Raji (cell line): Measurements from ENCODE around the gene CXADR.
A peak's percentile ranks its signal among the peaks of the same experiment; 100 is the strongest.

Experiments used
- POLR2A ChIP-seq: IDR thresholded peaks from 2 replicates; pipeline ENCODE4 v1.6.1; 2011; ENCODE audit warnings: low read depth, low read length, control low read depth; ENCODE audit not compliant: insufficient read depth

CXADR gene

GRCh38 chr21:17609681-17610080 lies 96.8 kb downstream of the CXADR start:
- no peak for TF ChIP-seq POLR2A

DNA sequence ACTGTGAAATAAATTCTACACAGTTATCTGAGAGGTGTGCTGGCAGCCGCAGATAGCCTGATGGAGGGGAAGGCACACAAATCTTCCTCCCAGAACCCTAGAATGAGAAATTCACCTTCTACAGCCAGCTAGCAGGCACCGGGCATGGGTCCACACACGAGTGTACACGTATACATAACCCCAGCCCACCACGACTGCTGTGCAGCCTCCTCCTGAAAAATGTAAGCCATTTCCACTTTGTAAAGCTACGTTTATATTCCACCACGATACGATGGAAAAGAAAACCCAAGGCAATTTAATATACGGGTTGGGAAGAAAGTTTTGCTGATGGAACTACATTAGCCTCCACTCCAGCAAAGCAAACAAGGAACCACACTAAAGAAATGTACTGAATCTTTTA lies 98.1 kb downstream of the CXADR start:
- TF ChIP-seq POLR2A = no peak

DNA sequence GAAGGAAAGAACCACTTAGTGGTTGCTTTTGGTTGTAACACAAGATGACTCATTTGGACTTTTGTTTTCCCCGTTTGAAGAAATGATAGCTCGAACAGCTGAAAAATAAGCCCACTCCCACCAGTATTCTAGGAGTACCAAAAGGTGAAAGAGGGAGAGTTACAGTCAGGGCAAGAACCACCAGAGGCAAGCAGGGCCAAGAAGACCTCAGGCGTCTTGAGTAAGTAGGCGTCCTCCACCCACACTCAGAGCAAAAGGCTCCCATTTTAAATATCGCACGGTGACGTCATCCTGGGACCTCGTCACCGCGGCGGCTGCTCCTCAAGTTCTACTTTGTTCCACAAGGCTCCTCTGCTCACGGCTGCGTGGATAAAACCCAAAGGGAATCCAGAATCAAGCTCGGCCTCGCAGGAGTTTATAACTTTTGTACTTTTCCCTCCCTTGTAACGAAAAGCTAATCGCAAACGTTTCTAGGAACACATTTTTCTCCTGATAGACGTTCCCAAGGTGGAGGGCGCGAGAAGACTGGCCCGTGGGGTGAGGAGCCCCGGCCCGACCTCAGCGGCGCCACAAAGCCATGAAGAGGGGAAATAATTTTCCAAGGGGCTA lies 98.7 kb downstream of the CXADR start:
- no peak for TF ChIP-seq POLR2A

- TF ChIP-seq POLR2A = no peak
These were observed 99.3 kb downstream of the CXADR start for GRCh38 chr21:17612023-17612564.

DNA sequence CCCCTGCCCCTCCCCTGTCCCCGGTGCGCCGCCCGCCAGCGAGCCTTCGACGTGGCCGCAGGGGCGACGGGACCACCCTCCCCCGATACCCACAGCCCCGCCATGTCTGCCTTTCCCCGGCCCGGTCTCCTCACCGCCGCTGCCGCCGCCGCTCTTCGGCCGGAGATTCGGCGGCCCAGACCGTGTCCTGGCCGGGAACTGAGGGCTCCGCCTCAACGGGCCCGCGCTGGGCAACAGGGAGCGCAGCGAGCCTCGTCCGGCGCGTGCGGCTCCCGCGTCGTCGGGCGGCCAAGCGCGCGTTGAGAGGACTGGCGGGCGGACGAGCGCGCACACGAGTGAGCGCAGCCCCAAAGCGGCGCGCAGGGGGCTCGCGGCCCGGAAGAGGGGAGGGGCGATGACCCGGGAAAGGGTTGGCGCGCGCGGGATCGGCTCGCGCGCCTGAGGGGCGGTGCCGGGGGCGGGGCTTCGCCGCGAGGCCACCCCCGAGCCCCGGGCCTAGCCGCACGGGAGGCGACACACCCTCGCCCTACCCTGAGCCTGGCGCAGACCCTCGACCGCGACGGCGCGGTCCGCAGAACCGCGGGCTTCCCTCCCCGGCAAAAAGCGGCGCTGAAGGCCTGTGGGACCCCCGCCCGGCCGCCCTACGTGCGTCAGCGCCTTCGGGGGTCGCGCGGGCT lies 99.9 kb downstream of the CXADR start, which contains the start of gene BTG3:
Gene BTG3, minus strand, starts transcription at position 337 of the 677 bp plus-strand sequence. CDS start 3,757 bp downstream, outside the sequence.
- peak; percentile 85 for TF ChIP-seq POLR2A

DNA sequence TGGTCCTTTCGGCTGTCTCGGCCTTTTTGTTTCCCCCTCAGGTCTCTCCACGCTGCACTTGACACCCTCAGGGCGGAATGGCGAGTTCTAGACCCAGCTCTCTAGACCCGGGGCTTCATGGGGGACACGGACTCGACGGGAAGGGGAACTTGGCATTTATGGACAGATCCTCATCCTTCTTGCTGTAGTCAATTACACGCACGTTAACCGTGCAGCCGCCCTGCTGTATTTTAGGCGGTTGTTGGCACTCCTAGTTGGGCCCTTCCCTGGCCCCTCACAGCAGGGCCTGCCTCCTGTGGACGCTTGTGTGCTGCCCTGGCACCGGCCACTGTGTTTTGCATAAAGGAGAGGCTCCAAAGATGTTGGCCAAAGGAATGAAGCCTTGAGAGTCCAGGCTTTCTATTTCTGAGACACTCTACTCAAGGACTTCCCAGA lies 100.4 kb downstream of the CXADR start:
- TF ChIP-seq POLR2A = no peak

- no peak for TF ChIP-seq POLR2A
These were observed 104.0 kb downstream of the CXADR start for GRCh38 chr21:17616831-17617230.

DNA sequence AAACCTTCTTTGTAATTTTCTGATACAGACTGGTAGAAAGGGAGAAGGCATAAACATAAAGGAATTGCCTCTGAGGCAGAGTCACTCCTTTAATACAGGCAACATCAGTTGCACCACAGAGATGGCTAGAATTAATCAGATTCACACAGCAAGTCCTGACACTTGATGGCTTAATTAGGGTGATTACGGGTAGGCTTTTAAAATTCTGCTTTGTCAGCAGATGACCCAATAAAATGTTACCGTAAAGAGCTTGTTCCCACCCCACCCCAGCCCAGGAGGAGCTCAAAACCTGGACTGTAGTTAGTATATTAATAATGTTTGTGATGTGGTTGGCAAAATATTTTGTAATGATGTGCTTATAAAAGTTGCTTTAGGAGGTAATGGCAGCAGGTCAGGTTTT lies 109.2 kb downstream of the CXADR start:
- TF ChIP-seq POLR2A = no peak

DNA sequence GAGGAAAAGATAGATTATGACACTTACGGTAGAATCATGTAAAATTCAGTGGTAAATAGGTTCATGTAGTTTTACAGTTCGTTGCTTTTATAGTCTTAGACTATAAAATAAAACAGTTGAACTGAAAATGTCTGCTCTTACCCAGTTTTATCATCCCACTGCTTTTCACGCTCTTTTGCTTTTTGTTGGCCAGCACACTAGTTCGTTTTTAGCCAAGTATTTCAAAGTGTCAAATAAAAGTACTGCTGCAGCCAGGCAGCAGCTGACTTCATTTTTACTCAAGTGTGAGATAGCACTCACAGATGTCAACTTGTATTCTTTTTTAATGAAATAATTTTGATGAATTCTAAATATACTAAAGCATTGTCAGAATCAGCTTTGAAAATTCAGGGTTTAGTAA lies 118.4 kb downstream of the CXADR start:
- TF ChIP-seq POLR2A = no peak

DNA sequence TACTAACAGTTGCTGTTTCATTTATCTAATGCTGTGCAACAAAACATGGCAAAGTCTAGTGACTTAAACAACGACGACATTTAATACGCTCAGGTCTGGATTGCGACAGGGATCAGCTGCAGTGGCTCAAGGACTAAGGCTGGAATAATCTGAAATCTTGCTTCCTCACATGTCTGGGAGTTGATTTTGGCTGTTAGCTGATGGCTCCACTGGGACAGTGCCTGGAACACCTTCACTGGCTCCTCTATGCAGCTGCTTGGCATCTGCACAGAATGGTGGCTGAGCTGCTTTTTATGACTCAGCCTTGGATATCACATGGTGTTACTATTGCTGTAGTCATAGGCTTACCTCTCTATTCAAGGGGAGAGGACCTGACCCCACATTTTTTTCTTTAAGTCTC lies 123.9 kb downstream of the CXADR start:
- no peak for TF ChIP-seq POLR2A

DNA sequence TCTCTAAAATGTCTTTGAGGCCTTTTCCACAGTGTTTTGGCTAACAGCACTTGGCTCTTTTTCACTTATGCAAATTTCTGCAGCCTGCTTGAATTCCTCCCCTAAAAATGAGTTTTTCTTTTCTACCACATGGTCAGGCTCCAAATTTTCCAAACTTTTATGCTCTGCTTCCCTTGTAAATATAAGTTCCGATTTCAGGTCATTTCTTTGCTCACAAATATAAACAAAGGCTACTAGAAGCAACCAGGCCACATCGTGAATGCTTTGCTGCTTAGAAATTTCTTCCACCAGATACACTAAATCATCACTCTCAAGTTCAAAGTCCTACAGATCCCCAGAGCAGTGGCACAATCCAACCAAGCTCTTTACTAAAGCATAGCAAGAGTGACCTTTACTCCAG lies 128.0 kb downstream of the CXADR start:
- no peak for TF ChIP-seq POLR2A
